Esophagus mucosa (tissue), 1 donor: Measurements from ENCODE around the gene ANKEF1. TPM values are rescaled to one million over a fixed set of nuclear protein-coding genes. Genes with fewer than 3 reads are reported as not detected.
"Not testable (repeated sequence)": the region's sequence is repeated elsewhere in the genome, so short reads cannot be mapped to it uniquely, and the experiment has no call there.

Experiments
- ATAC-seq: fragments of 200-7000 bp; cut with Tn5 transposase; one replicate; pipeline ENCODE4 v1.9.1; 2020
- total RNA-seq: library from RNA; stranded (reverse); gene quantifications from one replicate; pipeline ENCODE4 v1.2.4, GENCODE V29; 2023
- donor health status: DM: yes; HTN: yes; CAD: no.

The ANKEF1 gene
- 6.7 TPM for total RNA-seq

- peak; percentile 99 for ATAC-seq
These were observed at the start of gene ANKEF1 for GRCh38 chr20:10034717-10035571. Gene ANKEF1 (plus strand): TSS chr20:10034987. CDS start chr20:10038302, 3,315 bp downstream.

GRCh38 chr20:9985281-9985680, 49.5 kb upstream of the ANKEF1 start:
- ATAC-seq, result no peak

DNA sequence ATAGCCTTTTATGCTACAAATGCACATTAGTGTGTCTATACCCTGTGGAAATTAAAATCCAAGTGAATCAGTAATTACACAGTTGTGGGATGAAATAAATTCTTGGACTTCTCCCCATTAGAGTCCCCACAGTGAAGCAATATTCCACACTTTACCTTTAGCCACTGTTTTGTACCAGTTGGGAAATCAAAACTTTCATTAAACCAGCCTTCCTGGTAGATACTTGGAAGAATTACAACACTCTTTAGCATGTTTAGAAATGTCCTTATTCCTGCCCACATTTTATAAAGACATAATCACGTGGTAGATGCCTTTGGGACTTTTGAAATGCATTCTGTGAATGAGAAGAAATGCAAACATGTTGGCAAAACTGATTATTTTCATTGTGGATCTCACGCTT, 49.0 kb upstream of the ANKEF1 start:
- ATAC-seq, result no peak

DNA sequence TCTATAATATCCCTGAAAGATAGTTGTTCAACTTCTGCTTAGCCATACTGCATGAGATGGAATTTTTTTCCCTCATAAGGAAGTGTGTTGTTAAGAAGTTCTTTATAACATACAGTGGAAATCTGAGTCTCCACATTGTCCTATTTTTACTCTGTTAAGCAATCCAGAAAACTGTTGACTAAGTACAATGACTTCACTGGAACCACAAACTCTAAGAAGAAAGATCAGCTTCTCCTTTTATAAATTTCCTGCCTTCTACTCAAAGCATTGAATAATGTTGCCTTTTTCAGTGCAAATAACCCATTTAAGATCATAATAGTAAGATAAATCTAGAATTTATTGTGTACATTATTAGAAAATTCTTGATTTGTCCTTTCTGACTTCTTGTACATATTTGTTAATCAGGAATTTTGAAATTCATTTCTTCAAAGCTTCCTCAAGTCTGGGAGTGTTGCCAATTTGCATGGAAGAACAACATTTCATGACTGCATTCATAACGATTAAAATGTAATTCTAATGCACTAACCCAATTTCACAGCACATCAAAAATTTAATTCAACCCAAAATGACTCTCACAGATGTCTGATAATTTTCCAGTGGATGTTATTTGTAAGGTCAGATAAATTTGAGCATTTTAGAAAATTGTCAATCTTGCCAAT, 45.6 kb upstream of the ANKEF1 start:
- ATAC-seq, result no peak

GRCh38 chr20:9993137-9993536, 41.6 kb upstream of the ANKEF1 start:
- no peak for ATAC-seq

- ATAC-seq, result no peak
These were observed 40.1 kb upstream of the ANKEF1 start for GRCh38 chr20:9994676-9995075.

- no peak for ATAC-seq
These were observed 39.1 kb upstream of the ANKEF1 start for GRCh38 chr20:9995510-9996272.

GRCh38 chr20:9996944-9997343, 37.8 kb upstream of the ANKEF1 start:
- ATAC-seq, result no peak

GRCh38 chr20:9999645-10000044, 35.1 kb upstream of the ANKEF1 start:
- ATAC-seq, result no peak

DNA sequence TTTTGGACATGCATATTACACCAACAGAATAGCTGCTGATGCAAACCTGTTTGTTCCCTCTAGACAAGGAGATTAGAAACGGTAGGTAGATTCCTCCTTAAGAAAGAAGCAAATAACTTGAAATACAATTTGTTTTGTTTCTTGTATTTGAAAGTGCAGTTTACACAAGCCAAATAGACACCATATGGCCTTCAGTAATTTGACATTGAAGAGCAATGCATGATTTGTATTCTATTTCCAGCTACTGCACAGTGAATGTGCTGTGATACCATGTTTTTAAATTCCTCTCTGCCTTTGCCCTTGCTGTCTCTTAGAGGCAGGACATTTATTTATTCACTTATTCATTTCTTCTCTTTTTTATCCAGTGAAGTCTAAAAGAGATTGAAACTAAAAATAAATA, 31.9 kb upstream of the ANKEF1 start:
- no peak for ATAC-seq

GRCh38 chr20:10004900-10005299, 29.9 kb upstream of the ANKEF1 start:
- no peak for ATAC-seq

GRCh38 chr20:10005885-10006284, 28.9 kb upstream of the ANKEF1 start:
- no peak for ATAC-seq

GRCh38 chr20:10006447-10007090, 28.2 kb upstream of the ANKEF1 start:
- ATAC-seq, result no peak

DNA sequence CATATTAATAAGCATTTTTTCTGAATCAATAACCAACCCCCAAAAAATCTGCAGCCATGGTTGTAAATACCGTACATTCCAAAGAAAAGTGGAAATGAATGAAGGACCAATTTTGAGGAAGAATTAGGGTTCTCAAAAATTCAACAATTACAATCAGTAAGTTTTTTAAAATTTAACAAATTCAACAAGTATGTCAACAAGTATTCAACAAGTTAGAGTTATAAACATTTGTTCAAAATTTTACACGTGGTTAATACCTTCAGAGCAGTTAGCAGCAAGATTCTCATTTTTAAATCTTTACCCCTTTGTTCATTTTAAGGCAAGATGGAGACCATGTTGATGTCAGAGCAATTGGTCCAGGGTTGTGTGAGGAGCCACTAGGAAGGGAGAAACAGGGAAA, 27.6 kb upstream of the ANKEF1 start:
- no peak for ATAC-seq

- peak; percentile 52 for ATAC-seq
These were observed 27.0 kb upstream of the ANKEF1 start for GRCh38 chr20:10007747-10008146.

DNA sequence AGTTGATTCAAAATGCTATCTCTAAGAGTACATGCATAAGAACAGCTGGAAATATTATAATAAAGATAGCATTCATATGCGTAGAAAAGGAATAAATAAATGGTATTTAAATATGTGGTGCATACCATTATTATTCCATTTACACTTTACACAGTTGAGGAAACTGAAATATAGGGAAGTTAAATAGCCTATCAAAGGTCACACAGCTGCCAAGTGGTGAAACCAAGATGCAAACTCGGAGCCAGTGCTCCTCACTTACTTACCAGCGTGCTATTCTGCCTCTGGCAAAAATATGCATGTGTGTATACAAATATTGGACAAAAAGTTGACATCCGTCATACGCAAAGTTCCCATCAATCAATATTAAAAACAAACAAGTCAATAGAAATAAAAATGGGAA, 22.3 kb upstream of the ANKEF1 start:
- no peak for ATAC-seq

DNA sequence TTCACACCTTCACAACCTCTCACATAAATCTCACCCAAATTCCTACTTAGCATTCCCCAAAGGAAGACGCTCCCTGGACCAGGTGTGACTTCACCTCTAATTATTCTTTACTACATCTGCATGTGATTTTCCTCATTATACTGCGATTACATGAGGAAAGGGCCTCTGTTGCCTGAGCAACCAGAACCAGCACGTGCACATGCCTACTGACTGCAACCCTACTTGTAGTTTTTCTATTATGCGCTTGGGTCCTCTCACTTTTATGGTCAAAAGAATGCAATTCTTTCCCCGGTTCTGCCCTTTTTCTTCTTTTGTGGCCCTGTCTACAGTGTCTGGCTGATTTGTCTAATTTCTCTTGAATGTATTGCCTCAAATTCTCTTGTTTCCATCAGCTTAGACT, 20.4 kb upstream of the ANKEF1 start:
- ATAC-seq, result no peak

DNA sequence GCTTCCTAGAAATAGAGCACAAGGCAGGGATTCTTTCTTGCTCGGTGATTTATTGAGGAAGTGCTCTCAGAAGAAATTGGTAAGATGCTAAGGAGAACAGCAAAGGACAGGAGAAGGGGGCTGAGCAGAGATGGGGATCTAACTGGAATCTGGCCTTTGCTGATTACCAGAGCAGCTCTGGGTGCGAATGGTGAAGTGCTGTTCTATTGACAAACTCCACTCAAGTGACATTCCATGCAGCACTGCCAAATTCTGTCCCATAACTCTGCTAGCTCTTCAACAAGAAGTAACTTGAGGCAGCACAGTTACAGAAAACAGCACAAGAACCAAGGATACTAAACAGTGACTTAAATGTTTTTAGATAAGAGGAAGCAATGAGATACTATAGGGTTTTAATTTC, 13.8 kb upstream of the ANKEF1 start:
- ATAC-seq, result no peak

GRCh38 chr20:10022625-10023024, 12.2 kb upstream of the ANKEF1 start:
- no peak for ATAC-seq

GRCh38 chr20:10023911-10024310, 10.9 kb upstream of the ANKEF1 start:
- ATAC-seq, result no peak

GRCh38 chr20:10031451-10032215, 3.2 kb upstream of the ANKEF1 start:
- ATAC-seq, result not testable (repeated sequence)

DNA sequence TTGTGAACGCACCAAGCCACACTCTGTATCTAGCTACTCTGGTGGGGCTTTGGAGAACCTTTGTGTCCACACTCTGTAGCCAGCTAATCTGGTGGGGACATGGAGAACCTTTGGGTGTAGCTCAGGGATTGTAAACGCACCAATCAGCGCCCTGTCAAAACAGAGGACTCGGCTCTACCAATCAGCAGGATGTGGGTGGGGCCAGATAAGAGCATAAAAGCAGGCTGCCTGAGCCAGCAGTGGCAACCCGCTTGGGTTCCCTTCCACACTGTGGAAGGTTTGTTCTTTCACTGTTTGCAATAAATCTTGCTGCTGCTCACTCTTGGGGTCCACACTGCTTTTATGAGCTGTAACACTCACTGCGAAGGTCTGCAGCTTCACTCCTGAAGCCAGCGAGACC, 2.5 kb upstream of the ANKEF1 start:
- ATAC-seq, result not testable (repeated sequence)
